ENCODE data around the gene SLC43A3.
A peak's percentile ranks its signal among the peaks of the same experiment; 100 is the strongest.

- no peak for TF ChIP-seq POLR2A (IDR thresholded peaks at IDR 0.05)
- TF ChIP-seq, protein P1, sequence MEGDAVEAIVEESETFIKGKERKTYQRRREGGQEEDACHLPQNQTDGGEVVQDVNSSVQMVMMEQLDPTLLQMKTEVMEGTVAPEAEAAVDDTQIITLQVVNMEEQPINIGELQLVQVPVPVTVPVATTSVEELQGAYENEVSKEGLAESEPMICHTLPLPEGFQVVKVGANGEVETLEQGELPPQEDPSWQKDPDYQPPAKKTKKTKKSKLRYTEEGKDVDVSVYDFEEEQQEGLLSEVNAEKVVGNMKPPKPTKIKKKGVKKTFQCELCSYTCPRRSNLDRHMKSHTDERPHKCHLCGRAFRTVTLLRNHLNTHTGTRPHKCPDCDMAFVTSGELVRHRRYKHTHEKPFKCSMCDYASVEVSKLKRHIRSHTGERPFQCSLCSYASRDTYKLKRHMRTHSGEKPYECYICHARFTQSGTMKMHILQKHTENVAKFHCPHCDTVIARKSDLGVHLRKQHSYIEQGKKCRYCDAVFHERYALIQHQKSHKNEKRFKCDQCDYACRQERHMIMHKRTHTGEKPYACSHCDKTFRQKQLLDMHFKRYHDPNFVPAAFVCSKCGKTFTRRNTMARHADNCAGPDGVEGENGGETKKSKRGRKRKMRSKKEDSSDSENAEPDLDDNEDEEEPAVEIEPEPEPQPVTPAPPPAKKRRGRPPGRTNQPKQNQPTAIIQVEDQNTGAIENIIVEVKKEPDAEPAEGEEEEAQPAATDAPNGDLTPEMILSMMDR (IDR thresholded peaks at IDR 0.05) = peak in 2 of 7 experiments; percentile 10 to 14
Observed at GRCh38 chr11:57460022-57460757, 33.3 kb upstream of the SLC43A3 start, which contains the start of gene RTN4RL2.

Measured in body of pancreas (tissue), 4 donors.